ENCODE measurements around the gene IDH1. TPM values are rescaled to one million over a fixed set of nuclear protein-coding genes. Genes with fewer than 3 reads are reported as not detected.

Gene IDH1
- polyA plus RNA-seq, 2 of the 4 experiments (the other 2 are of a cell fraction) = 180 to 346 TPM

GRCh38 chr2:208296610-208297009, 41.7 kb upstream of the IDH1 start:
- H3K4me3 ChIP-seq = no peak overlapping the region
- ATAC-seq (no peak), FAIRE-seq (no peak), DNase-seq (ENCODE audit: low read depth in 1 of 2, low spot score in 1 of 2) (no peak)
- no peaks in the 10 kb centered on the region for H3K9me3 ChIP-seq
- 91% methylated on average over 2 of the region's 2 CpGs for WGBS (ENCODE audit: missing lambda C conversion rate)
- no peak for TF ChIP-seq ZNF302 (CRISPR knock-in tag; IDR thresholded peaks at IDR 0.05)
- TF ChIP-seq, protein P1, sequence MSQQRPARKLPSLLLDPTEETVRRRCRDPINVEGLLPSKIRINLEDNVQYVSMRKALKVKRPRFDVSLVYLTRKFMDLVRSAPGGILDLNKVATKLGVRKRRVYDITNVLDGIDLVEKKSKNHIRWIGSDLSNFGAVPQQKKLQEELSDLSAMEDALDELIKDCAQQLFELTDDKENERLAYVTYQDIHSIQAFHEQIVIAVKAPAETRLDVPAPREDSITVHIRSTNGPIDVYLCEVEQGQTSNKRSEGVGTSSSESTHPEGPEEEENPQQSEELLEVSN (IDR thresholded peaks at IDR 0.05; ENCODE audit: borderline replicate concordance, low read depth) = no peak
- TF ChIP-seq ZC3H11A (IDR thresholded peaks at IDR 0.05) = no peak
- no peak for TF ChIP-seq CBX8 (IDR thresholded peaks at IDR 0.05)
- TF ChIP-seq SREBF2 (IDR thresholded peaks at IDR 0.05) = no peak
- no peak for TF ChIP-seq SMC3 (IDR thresholded peaks at IDR 0.05)
- TF ChIP-seq CEBPB (IDR thresholded peaks at IDR 0.05) = no peak
- no peak for TF ChIP-seq JUNB (IDR thresholded peaks at IDR 0.05)
- H3K27ac ChIP-seq = no peak overlapping the region
- H3K4me1 ChIP-seq = no peaks in the 10 kb centered on the region
- ChIA-PET POLR2A (no interaction called here), CTCF (no interaction called here)
- H3K4me2 ChIP-seq = no peak overlapping the region

DNA sequence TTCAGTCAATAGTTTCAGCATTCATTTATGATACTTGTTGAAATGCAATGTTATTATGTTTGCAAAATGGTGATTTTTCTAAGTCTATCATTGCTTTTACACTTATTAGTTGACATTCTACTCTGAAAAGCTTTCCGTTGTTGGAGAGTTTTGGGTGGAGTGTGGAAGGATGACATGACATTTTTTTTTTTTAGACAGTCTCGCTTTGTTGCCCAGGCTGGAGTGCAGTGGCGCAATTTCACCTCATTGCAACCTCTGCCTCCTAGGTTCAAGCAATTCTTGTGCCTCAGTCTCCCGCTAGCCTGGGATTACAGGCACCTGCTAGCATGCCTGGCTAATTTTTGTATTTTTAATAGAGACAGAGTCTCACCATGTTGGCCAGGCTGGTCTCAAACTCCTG, 41.0 kb upstream of the IDH1 start:
- Histone ChIP-seq H3K4me3 (no peak overlapping the region), H3K4me1 (no peaks in the 10 kb centered on the region), H3K9me3 (no peaks in the 10 kb centered on the region), H3K4me2 (no peak overlapping the region), H3K27ac (no peak overlapping the region)
- WGBS (ENCODE audit: missing lambda C conversion rate) = 94% methylated on average over 4 of the region's 4 CpGs
- CTCF ChIA-PET = interaction anchor here (0.6 kb wide), 1 partner anchor 66 kb away, joined by 3 read pairs; no protein-coding TSS in a partner anchor
- POLR2A ChIA-PET = no interaction called here
- no peak for FAIRE-seq
- no peak for DNase-seq (ENCODE audit: low read depth in 1 of 2, low spot score in 1 of 2)
- ATAC-seq = no peak
- TF ChIP-seq SMC3 (IDR thresholded peaks at IDR 0.05) = no peak
- TF ChIP-seq FOSL2 (IDR thresholded peaks at IDR 0.05) = no peak
- TF ChIP-seq FOSL2 (CRISPR knock-in tag; IDR thresholded peaks at IDR 0.05) = no peak
- no peak for TF ChIP-seq EHMT2 (IDR thresholded peaks at IDR 0.05; ENCODE audit: low read depth)
- TF ChIP-seq CBX8 (IDR thresholded peaks at IDR 0.05) = no peak
- no peak for TF ChIP-seq RAD21 (conservative IDR thresholded peaks at IDR 0.05 in 1 of 2, IDR thresholded peaks at IDR 0.05 in 1 of 2)
- no peak for TF ChIP-seq HOXB5 (CRISPR knock-in tag; IDR thresholded peaks at IDR 0.05)
- TF ChIP-seq, protein P2, sequence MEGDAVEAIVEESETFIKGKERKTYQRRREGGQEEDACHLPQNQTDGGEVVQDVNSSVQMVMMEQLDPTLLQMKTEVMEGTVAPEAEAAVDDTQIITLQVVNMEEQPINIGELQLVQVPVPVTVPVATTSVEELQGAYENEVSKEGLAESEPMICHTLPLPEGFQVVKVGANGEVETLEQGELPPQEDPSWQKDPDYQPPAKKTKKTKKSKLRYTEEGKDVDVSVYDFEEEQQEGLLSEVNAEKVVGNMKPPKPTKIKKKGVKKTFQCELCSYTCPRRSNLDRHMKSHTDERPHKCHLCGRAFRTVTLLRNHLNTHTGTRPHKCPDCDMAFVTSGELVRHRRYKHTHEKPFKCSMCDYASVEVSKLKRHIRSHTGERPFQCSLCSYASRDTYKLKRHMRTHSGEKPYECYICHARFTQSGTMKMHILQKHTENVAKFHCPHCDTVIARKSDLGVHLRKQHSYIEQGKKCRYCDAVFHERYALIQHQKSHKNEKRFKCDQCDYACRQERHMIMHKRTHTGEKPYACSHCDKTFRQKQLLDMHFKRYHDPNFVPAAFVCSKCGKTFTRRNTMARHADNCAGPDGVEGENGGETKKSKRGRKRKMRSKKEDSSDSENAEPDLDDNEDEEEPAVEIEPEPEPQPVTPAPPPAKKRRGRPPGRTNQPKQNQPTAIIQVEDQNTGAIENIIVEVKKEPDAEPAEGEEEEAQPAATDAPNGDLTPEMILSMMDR (IDR thresholded peaks at IDR 0.05) = no peak
- no peak for TF ChIP-seq ZNF302 (CRISPR knock-in tag; IDR thresholded peaks at IDR 0.05)
- TF ChIP-seq MAFK (IDR thresholded peaks at IDR 0.05; ENCODE audit: partially characterized antibody) = no peak
- TF ChIP-seq, protein P3, sequence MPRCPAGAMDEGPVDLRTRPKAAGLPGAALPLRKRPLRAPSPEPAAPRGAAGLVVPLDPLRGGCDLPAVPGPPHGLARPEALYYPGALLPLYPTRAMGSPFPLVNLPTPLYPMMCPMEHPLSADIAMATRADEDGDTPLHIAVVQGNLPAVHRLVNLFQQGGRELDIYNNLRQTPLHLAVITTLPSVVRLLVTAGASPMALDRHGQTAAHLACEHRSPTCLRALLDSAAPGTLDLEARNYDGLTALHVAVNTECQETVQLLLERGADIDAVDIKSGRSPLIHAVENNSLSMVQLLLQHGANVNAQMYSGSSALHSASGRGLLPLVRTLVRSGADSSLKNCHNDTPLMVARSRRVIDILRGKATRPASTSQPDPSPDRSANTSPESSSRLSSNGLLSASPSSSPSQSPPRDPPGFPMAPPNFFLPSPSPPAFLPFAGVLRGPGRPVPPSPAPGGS (IDR thresholded peaks at IDR 0.05) = no peak
- no peak for TF ChIP-seq NR3C1 (IDR thresholded peaks at IDR 0.05)
- no peak for TF ChIP-seq REST (IDR thresholded peaks at IDR 0.05)
- TF ChIP-seq KDM5A (IDR thresholded peaks at IDR 0.05) = no peak
